ENCODE results near the gene FAAP24. TPM values are rescaled to one million over a fixed set of nuclear protein-coding genes. Genes with fewer than 3 reads are reported as not detected.

Gene FAAP24
- polyA plus RNA-seq, 1 donor (not counting 4 experiments of a cell fraction or from before 2014, with no cell fraction given): 3.3 TPM

- peaks cover 37% of the 10 kb centered on the region for H3K79me2 ChIP-seq (ENCODE audit: control insufficient read depth, insufficient read depth, low read length)
- H3K27ac ChIP-seq (ENCODE audit: control insufficient read depth, insufficient read depth, low read length): no peak overlapping the region
- H3K9me1 ChIP-seq (ENCODE audit: control insufficient read depth, extremely low read depth, insufficient read depth, low read length): peaks cover 4% of the 10 kb centered on the region
- TF ChIP-seq CTCF (optimal IDR thresholded peaks at IDR 0.05 in 1 of 3, IDR thresholded peaks at IDR 0.05 in 1 of 3, conservative IDR thresholded peaks at IDR 0.05 in 1 of 3; ENCODE audit: extremely low read depth in 1 of 3, insufficient read depth in 2 of 3, low read length in 3 of 3) (no peak), EZH2 (IDR thresholded peaks at IDR 0.05; ENCODE audit: low read length) (no peak)
- H3K27me3 ChIP-seq (ENCODE audit: control insufficient read depth, extremely low read depth, insufficient read depth, low read length): no peaks in the 10 kb centered on the region
- H3K9ac ChIP-seq (ENCODE audit: control insufficient read depth, extremely low read depth, insufficient read depth, low read length): no peak overlapping the region
- no peaks in the 10 kb centered on the region for H3K4me1 ChIP-seq (ENCODE audit: control insufficient read depth, extremely low read depth, insufficient read depth, low read length)
- FAIRE-seq: no peak
- no peak for DNase-seq (ENCODE audit: low read depth, low spot score)
- no peaks in the 10 kb centered on the region for H3K9me3 ChIP-seq (ENCODE audit: control insufficient read depth, low read depth, low read length)
- dilution Hi-C loops (cut with MboI; ENCODE audit: extremely low pct_ligation_motif_present, low sequenced_read_pairs): no loop called here
- no peaks in the 10 kb centered on the region for H4K20me1 ChIP-seq (ENCODE audit: control insufficient read depth, extremely low read depth, insufficient read depth, low read length)
- no peak overlapping the region for H3K4me2 ChIP-seq (ENCODE audit: control insufficient read depth, extremely low read depth, insufficient read depth, low read depth, low read length)
- peaks cover 5 to 10% of the 10 kb centered on the region in 2 experiments for H3K36me3 ChIP-seq (ENCODE audit: control insufficient read depth in 2 of 2, extremely low read depth in 1 of 2, insufficient read depth in 2 of 2, low read length in 2 of 2)
- no peak overlapping the region for H3K4me3 ChIP-seq (ENCODE audit: control insufficient read depth in 2 of 3, extremely low read depth in 1 of 3, insufficient read depth in 2 of 3, low read depth in 1 of 3, low read length in 3 of 3)
- no peak overlapping the region for H2AFZ ChIP-seq (ENCODE audit: control insufficient read depth, low read length)
Measured at GRCh38 chr19:32969549-32969948, 2.5 kb upstream of the FAAP24 start.

- Histone ChIP-seq H3K9me3 (ENCODE audit: control insufficient read depth, low read depth, low read length) (no peaks in the 10 kb centered on the region), H3K9ac (ENCODE audit: control insufficient read depth, extremely low read depth, insufficient read depth, low read length) (peak overlapping the region; percentile 65), H3K79me2 (ENCODE audit: control insufficient read depth, insufficient read depth, low read length) (peaks cover 37% of the 10 kb centered on the region), H3K4me2 (ENCODE audit: control insufficient read depth, extremely low read depth, insufficient read depth, low read depth, low read length) (peak overlapping the region; percentile 77), H4K20me1 (ENCODE audit: control insufficient read depth, extremely low read depth, insufficient read depth, low read length) (no peaks in the 10 kb centered on the region), H3K36me3 (ENCODE audit: control insufficient read depth in 2 of 2, extremely low read depth in 1 of 2, insufficient read depth in 2 of 2, low read length in 2 of 2) (peaks cover 4 to 8% of the 10 kb centered on the region in 2 experiments), H2AFZ (ENCODE audit: control insufficient read depth, low read length) (peak overlapping the region; percentile 67), H3K27ac (ENCODE audit: control insufficient read depth, insufficient read depth, low read length) (peak overlapping the region; percentile 24), H3K4me1 (ENCODE audit: control insufficient read depth, extremely low read depth, insufficient read depth, low read length) (no peaks in the 10 kb centered on the region), H3K4me3 (ENCODE audit: control insufficient read depth in 2 of 3, extremely low read depth in 1 of 3, insufficient read depth in 2 of 3, low read depth in 1 of 3, low read length in 3 of 3) (peak overlapping the region; percentile 68 to 93 (median 87)), H3K9me1 (ENCODE audit: control insufficient read depth, extremely low read depth, insufficient read depth, low read length) (peaks cover 4% of the 10 kb centered on the region), H3K27me3 (ENCODE audit: control insufficient read depth, extremely low read depth, insufficient read depth, low read length) (no peaks in the 10 kb centered on the region)
- dilution Hi-C loops (cut with MboI; ENCODE audit: extremely low pct_ligation_motif_present, low sequenced_read_pairs): no loop called here
- DNase-seq (ENCODE audit: low read depth, low spot score) (no peak), FAIRE-seq (no peak)
- no peak for TF ChIP-seq EZH2 (IDR thresholded peaks at IDR 0.05; ENCODE audit: low read length)
- no peak for TF ChIP-seq CTCF (optimal IDR thresholded peaks at IDR 0.05 in 1 of 3, IDR thresholded peaks at IDR 0.05 in 1 of 3, conservative IDR thresholded peaks at IDR 0.05 in 1 of 3; ENCODE audit: extremely low read depth in 1 of 3, insufficient read depth in 2 of 3, low read length in 3 of 3)
Measured at GRCh38 chr19:32971012-32971595, 938 bp upstream of the FAAP24 start.
